GM21381 (cell line): Measurements from ENCODE around the gene TLR10.
"Not testable (repeated sequence)": the region's sequence is repeated elsewhere in the genome, so short reads cannot be mapped to it uniquely, and the experiment has no call there.

Experiments
- ATAC-seq: cut with Tn5 transposase; IDR thresholded peaks from one replicate; pipeline ENCODE4 v1.9.1; 2021; ENCODE audit warnings: mild to moderate bottlenecking, moderate library complexity; ENCODE audit not compliant: unreplicated experiment

Gene TLR10

GRCh38 chr4:38802561-38803355, 20.0 kb upstream of the TLR10 start:
- ATAC-seq: no peak

GRCh38 chr4:38800961-38801450, 18.2 kb upstream of the TLR10 start:
- no peak for ATAC-seq

- ATAC-seq: no peak
These were observed 17.6 kb upstream of the TLR10 start for GRCh38 chr4:38800366-38800765.

GRCh38 chr4:38795087-38795486, 12.3 kb upstream of the TLR10 start:
- no peak for ATAC-seq

DNA sequence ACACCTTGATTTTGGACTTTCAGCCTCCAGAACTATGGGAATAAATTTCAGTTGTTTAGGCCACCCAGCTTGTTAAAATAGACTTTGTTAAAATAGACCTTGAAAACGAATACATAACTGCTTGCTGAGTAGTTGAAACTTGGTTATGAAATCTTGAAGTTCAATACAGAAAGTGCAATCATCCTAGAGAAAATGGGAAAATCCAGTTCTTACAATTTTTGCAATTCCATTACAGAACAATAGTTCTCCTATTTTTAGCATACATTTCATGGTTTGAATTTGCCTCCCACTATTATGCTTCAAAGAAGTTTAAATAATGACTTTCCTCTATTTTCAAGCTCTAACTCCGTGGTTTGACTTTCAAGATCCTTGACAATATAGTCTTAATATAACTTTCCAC, 11.3 kb upstream of the TLR10 start:
- no peak for ATAC-seq

DNA sequence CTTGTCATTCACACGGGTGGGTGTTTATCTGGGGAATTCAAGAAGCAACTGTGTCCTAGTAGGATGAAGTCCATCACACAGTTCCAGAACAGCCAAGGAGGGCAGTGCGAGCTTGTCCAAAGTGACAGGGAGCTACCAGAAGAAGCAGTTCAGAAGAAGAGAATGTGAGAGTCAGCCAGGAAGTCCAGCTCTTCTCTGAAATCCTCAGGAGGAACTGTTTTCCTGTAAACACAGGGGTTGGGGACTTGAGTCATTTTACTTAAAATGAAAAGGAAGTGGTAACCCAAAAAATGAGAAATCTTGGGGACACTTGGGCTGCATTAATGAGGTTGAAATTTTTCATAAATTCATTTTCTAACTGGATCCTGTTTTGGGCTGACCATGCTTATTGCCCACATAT, 8.2 kb upstream of the TLR10 start:
- no peak for ATAC-seq

DNA sequence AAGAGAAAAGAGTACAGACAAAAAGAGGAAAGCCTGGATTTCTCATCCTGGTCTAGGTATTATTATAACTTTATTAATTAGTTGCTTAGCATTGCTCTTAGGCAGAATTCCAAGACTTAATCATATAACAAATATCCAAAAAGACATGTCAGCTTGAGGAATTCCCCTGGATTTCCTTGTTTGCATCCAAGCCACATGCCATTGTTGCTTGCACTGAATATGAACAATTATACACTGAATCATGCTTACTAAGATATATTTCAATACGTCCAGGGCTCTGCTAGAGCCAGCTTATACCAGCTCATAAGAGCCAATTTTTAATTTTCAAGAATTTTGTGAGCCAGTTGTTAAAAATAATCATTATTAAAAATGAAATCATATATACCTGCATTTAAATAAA, 5.5 kb upstream of the TLR10 start:
- ATAC-seq: no peak

DNA sequence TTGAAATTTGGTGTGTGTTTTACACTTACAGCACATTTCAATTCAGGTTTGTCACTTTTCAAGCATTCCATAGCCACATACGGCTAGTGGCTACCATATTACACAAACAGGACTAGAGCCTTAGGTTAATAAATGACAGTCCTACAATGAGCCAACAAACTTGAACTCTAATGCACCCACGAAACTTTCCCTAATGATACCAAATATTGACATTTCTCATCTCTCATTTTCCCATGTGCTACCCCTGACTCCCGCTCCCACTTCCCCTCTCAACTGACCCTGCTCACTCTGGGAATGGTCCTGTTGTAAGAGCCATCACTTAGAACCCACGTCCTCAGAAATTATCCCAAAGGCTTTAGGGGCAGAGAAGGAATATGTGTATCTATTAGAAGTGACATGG, 4.9 kb upstream of the TLR10 start:
- no peak for ATAC-seq

GRCh38 chr4:38785901-38786402, 3.2 kb upstream of the TLR10 start:
- ATAC-seq: peak; percentile 47

DNA sequence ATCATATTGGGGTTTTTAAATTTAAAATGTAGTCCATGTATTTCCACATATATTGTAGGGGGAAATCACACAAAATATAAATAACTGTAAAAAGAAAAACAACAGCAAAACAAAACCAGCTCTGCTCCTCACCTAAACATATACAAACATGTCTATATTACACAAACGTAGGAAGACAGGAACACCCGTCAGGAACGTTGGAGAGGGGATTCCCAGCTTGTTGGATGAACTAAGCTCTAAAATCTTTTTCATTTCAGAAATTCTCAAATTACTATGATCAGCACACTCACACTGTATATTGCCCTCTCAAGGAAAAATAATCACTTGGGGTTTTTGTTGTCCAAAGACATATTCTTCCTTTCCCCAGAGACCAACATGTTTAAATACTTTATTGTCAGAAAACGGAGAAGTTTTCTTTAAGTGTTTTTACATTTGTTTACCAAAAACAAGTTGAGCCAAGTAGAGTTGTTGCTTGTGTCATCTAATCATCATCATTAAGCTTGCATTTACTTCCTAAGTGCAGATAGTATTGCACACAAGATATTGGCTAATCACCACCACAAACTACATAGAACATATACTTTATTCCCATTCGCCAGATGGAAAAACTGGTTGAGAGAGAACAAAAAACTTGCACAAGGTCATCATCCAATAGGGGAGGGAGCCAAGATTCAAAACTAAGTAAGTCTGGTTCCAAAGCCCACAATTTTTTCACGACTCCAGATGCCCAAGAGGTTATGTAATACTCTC, 2.4 kb upstream of the TLR10 start:
- no peak for ATAC-seq

GRCh38 chr4:38784141-38784540, 1.4 kb upstream of the TLR10 start:
- ATAC-seq: no peak

GRCh38 chr4:38783109-38783460, 295 bp upstream of the TLR10 start:
- ATAC-seq: no peak

DNA sequence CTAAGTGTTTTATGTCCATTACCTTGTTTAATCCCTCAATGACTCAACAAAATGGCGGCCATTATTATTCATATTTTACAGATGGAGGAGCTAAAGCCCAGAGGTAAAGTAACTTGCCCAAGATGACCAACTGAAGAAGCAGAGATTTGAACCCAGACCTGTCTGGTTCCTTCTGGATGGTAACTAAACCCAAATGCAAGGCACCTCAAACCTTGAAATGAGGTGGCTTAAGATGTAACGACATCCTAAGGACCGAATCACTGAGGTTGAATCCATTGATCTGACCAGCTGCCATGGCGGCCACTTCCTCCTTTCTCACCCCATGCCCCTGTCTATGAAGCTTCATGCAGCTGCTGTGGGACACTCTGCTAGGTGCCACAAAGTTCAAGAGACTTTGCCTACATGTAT, 932 bp downstream of the TLR10 start:
- no peak for ATAC-seq

DNA sequence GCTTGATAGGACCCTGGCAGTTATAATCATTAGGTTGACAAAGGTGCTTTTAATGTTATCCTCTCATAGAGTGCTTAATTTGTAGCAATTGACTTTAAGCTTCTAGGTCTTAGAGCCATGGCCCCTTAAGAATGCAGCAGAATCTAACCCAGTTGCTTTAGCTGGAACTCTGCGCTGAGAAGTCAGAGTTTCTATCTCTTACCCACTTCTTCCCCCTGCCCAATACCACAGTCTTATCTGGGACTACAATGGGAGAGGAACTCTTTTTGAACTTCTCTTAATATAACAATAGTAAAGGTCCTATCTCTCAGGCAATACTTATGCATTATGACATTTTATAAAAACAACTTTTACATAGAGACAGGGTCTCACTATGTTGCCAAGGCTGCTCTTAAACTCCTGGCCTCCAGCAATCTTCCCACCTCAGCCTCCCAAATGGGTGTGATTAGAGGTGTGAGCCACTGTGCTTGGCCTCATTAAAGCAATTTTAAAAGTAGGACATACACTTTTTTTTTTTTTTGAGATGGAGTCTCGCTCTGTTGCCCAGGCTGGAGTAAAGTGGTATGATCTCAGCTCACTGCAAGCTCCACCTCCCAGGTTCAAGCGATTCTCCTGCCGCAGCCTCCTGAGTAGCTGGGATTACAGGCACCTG, 1.8 kb downstream of the TLR10 start:
- ATAC-seq: no peak

DNA sequence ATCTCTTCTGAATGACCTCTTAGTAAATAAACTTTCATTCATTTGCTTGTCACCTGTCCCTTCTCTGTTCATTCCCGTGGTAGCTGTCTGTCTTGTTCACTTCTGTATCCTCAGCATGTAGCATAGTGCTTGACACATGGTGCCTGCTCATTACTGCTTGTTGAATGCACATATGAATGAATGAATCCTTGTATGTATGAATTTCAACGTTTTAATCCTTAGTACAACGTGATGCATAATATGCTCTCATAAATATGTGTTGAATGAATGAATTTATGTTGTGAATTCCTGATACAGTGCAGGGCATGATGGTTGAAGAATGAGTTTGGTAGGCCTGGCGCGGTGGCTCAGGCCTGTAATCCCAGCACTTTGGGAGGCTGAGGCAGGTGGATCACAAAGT, 3.0 kb downstream of the TLR10 start:
- ATAC-seq: no peak

DNA sequence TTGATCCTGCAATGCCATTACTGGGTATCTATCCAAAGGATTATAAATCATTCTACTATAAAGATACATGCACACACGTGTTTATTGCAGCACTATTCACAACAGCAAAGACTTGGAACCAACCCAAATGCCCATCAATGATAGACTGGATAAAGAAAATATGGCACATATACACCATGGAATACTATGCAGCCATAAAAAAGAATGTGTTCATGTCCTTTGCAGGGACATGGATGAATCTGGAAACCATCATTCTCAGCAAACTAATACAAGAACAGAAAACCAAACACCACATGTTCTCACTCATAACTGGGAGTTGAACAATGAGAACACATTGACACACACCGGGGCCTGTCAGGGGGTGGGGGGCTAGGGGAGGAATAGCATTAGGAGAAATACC, 4.9 kb downstream of the TLR10 start:
- ATAC-seq: not testable (repeated sequence)

DNA sequence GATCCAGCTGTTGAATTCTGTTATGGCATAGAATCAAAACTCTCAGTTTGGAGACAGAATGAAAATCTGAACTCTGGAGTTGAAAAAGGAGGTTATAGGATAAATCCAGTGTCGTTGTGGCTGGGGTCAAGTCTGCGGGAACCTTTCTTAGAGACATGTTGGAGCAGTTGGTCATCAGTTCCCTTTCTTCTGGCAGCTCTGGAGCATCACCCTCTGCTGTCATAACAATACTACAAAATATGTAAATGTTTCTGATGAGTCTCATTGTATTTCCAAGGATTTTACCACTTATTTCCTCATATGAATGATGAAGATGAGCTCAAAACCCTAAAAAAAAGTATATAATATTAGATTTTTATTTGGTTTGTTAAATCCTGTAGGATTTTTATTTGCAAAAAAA, 7.5 kb downstream of the TLR10 start:
- ATAC-seq: no peak

- no peak for ATAC-seq
These were observed 8.4 kb downstream of the TLR10 start for GRCh38 chr4:38774181-38774955.

DNA sequence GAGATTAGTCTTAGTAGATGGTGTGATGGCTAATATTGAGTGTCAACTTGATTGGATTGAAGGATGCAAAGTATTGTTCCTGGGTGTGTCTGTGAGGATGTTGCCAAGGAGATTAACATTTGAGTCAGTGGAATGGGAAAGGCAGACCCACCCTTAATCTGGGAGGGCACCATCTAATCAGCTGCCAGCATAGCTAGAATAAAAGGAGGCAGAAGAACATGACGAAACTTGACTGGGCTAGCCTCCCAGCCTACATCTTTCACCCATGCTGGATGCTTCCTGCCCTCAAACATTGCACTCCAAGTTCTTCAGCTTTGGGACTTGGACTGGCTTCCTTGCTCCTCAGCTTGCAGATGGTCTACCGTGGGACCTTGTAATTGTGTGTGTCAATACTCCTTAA, 12.5 kb downstream of the TLR10 start:
- not testable (repeated sequence) for ATAC-seq

DNA sequence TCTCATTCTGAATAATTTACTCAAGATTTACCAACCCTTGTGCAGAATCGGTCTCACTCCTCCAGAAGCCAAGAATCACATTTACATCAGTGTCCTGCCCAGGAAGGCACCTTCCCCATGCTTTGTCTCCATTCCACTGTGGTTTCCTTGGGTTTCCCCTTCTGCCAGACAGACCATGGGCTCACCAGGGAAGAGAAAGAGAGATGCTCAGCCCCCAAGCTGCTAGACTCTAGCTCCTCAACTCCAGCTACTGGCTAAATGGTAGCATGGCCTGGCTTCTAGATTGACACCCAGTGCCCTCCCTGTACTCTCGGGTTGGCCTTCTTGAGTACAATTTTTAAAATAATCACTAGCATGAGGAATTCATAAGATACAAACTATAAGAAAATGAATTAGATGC, 12.9 kb downstream of the TLR10 start:
- no peak for ATAC-seq

DNA sequence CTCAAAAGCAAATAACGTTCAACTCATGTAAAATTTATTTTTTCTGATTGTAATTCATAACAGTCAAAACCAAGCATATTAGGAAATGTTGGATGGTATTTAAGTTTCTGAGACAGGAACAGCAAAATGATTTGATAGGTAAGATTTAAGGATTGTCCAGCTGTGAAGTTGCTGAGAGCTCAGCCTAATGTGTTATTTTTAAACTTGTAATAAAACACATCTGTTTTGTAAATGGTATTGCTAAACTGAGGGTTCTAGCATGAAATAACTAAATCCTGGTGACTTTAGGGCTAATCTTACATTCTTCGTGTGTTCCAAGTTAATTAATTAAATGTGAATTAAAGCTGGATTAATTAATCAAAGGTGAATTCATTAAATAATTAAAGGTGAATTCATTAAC, 13.3 kb downstream of the TLR10 start:
- ATAC-seq: no peak
